Bronchial epithelial cell (primary cell): Measurements from ENCODE around the gene CDPF1. TPM values are rescaled to one million over a fixed set of nuclear protein-coding genes. Genes with fewer than 3 reads are reported as not detected.
"Not testable (repeated sequence)": the region's sequence is repeated elsewhere in the genome, so short reads cannot be mapped to it uniquely, and the experiment has no call there.

Experiments
- DNase-seq: peaks from one replicate; pipeline ENCODE4 v3.0.0-alpha.2; 2010; ENCODE audit warnings: low read depth
- FAIRE-seq: peaks from 2 replicates; lab custom pipeline; 2011; peaks lifted over from hg19 to GRCh38; lab: Jason Lieb, UNC
- H3K27me3 ChIP-seq: 2 replicates; pipeline ENCODE4 v1.5.1; 2011; ENCODE audit warnings: low read length; ENCODE audit not compliant: control insufficient read depth, insufficient read depth
- H3K36me3 ChIP-seq: 2 replicates; pipeline ENCODE4 v1.5.1; 2011; ENCODE audit warnings: low read length; ENCODE audit not compliant: control insufficient read depth, insufficient read depth
- H3K4me3 ChIP-seq: 2 replicates; pipeline ENCODE4 v1.5.1; 2011; ENCODE audit warnings: mild to moderate bottlenecking, low read depth, low read length, control low read depth
- total RNA-seq: library from RNA; depleted of rRNA; stranded (reverse); fragments of >200 nt; gene quantifications from 2 replicates; pipeline ENCODE4 v1.2.1, GENCODE V29; 2014
- TF ChIP-seq, protein P1 (sequence below): IDR thresholded peaks from 2 replicates; pipeline ENCODE4 v1.5.1; 2011; ENCODE audit warnings: mild to moderate bottlenecking, moderate library complexity, low read length, control low read depth, inconsistent platforms; ENCODE audit not compliant: insufficient read depth, severe bottlenecking

The CDPF1 gene
- total RNA-seq, 1 donor from 2014 or later: 8.7 TPM

DNA sequence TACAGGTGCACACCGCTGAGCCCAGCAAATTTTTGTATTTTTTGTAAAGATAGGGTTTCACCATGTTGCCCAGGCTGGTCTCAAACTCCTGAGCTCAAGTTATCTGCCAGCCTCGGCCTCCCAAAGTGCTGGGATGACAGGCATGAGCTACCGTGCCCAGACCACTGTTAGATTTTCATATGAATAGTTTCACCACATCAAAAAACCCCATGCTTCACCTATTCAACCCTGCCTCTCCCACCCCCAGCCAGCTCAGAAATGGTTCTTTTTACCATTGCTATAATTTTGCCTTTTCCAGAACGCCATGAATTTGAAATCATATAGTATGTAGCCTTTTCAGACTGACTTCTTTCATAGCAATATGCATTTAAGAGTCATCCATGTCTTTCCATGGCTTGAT is 37.9 kb downstream of the CDPF1 start:
- Histone ChIP-seq H3K36me3 (peaks cover 1% of the 10 kb centered on the region), H3K4me3 (no peak overlapping the region), H3K27me3 (no peaks in the 10 kb centered on the region)
- DNase-seq: no peak
- FAIRE-seq: no peak
- TF ChIP-seq, protein P1, sequence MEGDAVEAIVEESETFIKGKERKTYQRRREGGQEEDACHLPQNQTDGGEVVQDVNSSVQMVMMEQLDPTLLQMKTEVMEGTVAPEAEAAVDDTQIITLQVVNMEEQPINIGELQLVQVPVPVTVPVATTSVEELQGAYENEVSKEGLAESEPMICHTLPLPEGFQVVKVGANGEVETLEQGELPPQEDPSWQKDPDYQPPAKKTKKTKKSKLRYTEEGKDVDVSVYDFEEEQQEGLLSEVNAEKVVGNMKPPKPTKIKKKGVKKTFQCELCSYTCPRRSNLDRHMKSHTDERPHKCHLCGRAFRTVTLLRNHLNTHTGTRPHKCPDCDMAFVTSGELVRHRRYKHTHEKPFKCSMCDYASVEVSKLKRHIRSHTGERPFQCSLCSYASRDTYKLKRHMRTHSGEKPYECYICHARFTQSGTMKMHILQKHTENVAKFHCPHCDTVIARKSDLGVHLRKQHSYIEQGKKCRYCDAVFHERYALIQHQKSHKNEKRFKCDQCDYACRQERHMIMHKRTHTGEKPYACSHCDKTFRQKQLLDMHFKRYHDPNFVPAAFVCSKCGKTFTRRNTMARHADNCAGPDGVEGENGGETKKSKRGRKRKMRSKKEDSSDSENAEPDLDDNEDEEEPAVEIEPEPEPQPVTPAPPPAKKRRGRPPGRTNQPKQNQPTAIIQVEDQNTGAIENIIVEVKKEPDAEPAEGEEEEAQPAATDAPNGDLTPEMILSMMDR: no peak

DNA sequence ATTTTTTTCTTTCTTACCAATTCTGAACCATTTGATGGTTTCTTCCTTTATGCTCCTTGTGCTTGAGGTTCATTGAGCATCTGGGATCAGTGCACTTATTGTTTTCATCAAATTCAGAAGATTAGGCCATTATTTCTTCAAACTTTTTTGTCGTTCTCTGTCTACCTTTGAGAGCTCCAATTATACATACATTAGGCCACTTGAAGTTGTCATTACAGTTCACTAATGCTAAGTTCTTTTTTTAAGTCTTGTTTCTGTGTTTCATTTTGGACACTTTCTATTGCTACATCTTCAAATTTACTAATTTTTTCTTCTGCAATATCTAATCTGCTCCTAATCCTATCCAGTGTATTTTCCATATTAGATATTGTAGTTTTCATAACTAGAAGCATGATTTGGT is 40.8 kb downstream of the CDPF1 start:
- no peak for FAIRE-seq

DNA sequence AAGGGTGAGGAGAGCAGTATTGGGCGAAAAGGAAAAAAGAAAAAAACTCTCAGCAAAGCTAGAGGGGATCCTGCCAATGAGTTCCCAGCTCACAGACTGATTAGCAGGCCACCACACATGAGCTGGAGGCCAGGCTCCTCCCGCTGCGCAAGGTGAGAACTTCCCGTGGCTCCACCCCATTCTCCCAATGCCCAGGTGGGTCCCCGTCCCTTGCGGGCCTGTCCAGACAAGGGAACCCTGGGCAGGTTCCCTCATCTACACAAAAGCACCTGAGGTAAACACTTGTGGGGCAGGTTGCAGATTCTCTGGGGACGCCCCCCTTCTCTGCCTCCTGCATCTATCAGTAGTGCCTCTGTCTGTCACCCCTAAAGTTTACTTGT is 46.5 kb downstream of the CDPF1 start:
- H3K4me3 ChIP-seq: no peak overlapping the region
- DNase-seq: no peak
- H3K27me3 ChIP-seq: no peaks in the 10 kb centered on the region
- peaks cover 1% of the 10 kb centered on the region for H3K36me3 ChIP-seq
- no peak for FAIRE-seq
- TF ChIP-seq, protein P1: no peak

More for the DNA sequence above, 40.8 kb downstream of the CDPF1 start:
- no peak overlapping the region for H3K4me3 ChIP-seq
- TF ChIP-seq, protein P1: no peak
- H3K27me3 ChIP-seq: no peaks in the 10 kb centered on the region
- peaks cover 1% of the 10 kb centered on the region for H3K36me3 ChIP-seq
- no peak for DNase-seq

DNA sequence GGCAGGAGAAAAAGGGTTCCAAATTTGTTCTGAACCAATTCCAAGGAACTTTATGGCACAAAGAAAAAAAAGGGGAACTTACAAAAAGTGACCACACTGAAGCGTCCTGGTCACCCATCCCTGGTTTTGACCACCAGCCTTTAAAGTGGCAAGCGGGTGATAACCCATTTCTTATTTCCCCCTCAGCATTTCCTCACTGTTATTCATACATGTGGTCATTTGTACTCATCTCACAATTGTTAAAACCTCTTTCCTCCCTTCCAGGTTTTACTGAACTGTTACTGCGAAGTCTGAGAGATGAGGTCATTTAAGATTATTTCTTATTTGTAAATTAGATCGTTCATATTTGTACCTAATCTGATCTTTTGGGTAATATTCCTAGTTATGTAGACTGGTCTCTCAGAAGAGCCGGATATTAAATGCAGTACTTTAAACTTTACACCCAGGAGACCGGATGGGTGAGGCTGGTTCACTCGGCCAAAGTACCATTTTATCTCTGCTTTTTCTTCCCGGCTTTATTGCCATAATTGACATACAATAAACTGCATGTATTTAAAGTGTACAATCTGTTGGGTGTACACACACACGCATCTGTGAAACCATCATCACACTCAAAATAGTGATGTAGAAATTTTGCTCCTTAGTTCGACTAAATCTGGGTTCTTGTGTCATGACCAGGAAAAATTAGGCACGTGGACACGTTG is 47.0 kb downstream of the CDPF1 start:
- no peak for FAIRE-seq
- Histone ChIP-seq H3K27me3 (no peaks in the 10 kb centered on the region), H3K36me3 (peaks cover 3% of the 10 kb centered on the region), H3K4me3 (no peak overlapping the region)
- TF ChIP-seq, protein P1: no peak
- DNase-seq: no peak

DNA sequence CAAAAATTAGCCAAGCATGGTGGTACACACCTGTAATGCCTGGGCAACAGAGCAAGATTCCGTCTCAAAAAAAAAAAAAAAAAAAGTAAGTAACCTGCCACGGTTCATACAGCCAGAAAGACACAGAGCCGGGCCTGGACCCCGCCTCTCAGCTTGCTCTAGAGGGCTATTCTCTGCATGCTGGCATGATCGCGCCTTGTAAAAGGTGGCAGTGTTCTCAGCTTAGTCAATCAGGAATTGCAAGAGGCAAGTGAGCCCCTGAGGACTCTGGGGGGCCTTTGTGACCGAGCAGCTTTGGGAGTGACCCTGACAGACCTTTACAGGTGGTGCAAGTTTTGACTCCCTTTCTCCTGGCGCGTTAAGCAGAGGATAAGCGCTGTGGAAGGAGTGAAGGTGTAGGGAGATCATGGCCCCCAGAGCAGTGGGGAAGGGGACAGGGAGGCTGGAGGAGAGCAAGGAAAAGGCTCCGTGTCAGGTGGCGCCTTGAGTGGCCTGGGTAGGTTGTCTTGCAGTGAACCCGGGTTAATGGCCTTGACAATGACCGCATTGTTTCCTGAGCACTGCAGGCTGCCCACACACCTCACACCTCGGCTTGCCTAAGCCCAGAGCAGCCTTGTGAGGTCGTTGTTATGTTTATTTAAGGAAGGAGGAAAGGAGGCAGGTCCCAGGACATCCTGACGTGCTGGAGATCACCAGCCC is 48.9 kb downstream of the CDPF1 start:
- Histone ChIP-seq H3K36me3 (peaks cover 3% of the 10 kb centered on the region), H3K4me3 (no peak overlapping the region), H3K27me3 (no peaks in the 10 kb centered on the region)
- TF ChIP-seq, protein P1: no peak
- DNase-seq: no peak
- FAIRE-seq: no peak

DNA sequence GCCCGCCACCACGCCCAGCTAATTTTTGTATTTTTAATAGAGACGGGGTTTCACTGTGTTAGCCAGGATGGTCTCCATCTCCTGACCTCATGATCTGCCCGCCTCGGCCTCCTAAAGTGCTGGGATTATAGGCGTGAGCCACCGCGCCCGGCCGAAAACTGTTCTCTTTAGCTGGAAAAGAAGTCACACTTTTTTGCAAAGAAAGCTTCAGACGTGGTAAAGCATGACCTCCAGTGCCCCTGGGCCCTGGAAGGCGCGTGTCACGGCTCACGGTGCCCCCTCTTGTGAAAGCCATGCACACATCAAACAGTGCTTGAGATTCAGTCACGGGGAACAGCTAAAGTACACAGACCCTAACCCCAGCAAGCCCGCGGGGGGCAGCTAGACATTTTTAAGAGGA is 51.3 kb downstream of the CDPF1 start:
- not testable (repeated sequence) for H3K4me3 ChIP-seq, FAIRE-seq, H3K36me3 ChIP-seq, H3K27me3 ChIP-seq, DNase-seq
